Gastrocnemius medialis (tissue), 4 donors: ENCODE results near the gene ARL6IP6.

ENCODE experiments used
- CTCF ChIP-seq, 5 experiments: fragments of 450-650 bp in 3 of 5; fragments of 200-600 bp in 2 of 5; sonication (generic) in 2 of 5; IDR thresholded peaks in 4 of 5; conservative IDR thresholded peaks in 1 of 5; 1 replicate in 4 of 5; 2 replicates in 1 of 5; pipeline ENCODE4 v1.5.1; 2016 to 2019; ENCODE audit warnings: antibody characterized with exemption in 5 of 5, mild to moderate bottlenecking in 3 of 5, moderate library complexity in 3 of 5
- POLR2A ChIP-seq, 2 donors: fragments of 450-650 bp; IDR thresholded peaks; one replicate each; pipeline ENCODE4 v1.6.1; 2017; ENCODE audit warnings: antibody characterized with exemption in 2 of 2, mild to moderate bottlenecking in 2 of 2, moderate library complexity in 2 of 2

- TF ChIP-seq POLR2A (IDR thresholded peaks at IDR 0.05): no peak
- TF ChIP-seq CTCF (IDR thresholded peaks at IDR 0.05 in 4 of 5, conservative IDR thresholded peaks at IDR 0.05 in 1 of 5): no peak
Measured at GRCh38 chr2:152701198-152701597, 17.2 kb upstream of the ARL6IP6 start.
